K562 (cell line): ENCODE data around the gene BCAP31. TPM values are rescaled to one million over a fixed set of nuclear protein-coding genes. Genes with fewer than 3 reads are reported as not detected.
A peak's percentile ranks its signal among the peaks of the same experiment; 100 is the strongest.
"Not testable (repeated sequence)": the region's sequence is repeated elsewhere in the genome, so short reads cannot be mapped to it uniquely, and the experiment has no call there.

ENCODE experiments used
- BHLHE40 ChIP-seq: IDR thresholded peaks from 2 replicates; pipeline ENCODE4 v1.6.1; 2011; ENCODE audit warnings: low read length, improper control_type of control experiment
- CTCFL ChIP-seq: IDR thresholded peaks from 2 replicates; pipeline ENCODE4 v1.6.1; 2011; ENCODE audit warnings: borderline replicate concordance, low read depth, mild to moderate bottlenecking, moderate library complexity, low read length; ENCODE audit not compliant: insufficient read depth, poor library complexity, severe bottlenecking
- FOXM1 ChIP-seq, 2 experiments: fragments of 450-650 bp in 1 of 2; sonication (generic) in 1 of 2; formaldehyde crosslinking in 1 of 2; IDR thresholded peaks; 2 replicates each; pipeline versions ENCODE4 v1.6.1 to v1.9.0; 2017 to 2022; ENCODE audit warnings: low read depth in 2 of 2, mild to moderate bottlenecking in 2 of 2, missing genetic modification reagents in 1 of 2, moderate library complexity in 1 of 2
- MNT ChIP-seq, 2 experiments: fragments of 450-650 bp; conservative IDR thresholded peaks; 2 replicates each; pipeline ENCODE4 v1.6.1; 2017; ENCODE audit warnings: mild to moderate bottlenecking in 2 of 2, moderate library complexity in 2 of 2
- NFIC ChIP-seq: fragments of 450-650 bp; IDR thresholded peaks from 2 replicates; pipeline ENCODE4 v1.6.1; 2017; ENCODE audit warnings: mild to moderate bottlenecking, inconsistent platforms
- NFRKB ChIP-seq: fragments of 450-650 bp; IDR thresholded peaks from 2 replicates; pipeline ENCODE4 v1.6.1; 2016; ENCODE audit warnings: low read depth
- NONO ChIP-seq, 2 experiments: fragments of 200-400 bp in 1 of 2; fragments of 450-650 bp in 1 of 2; formaldehyde crosslinking in 1 of 2; IDR thresholded peaks; 2 replicates each; pipeline ENCODE4 v1.6.1; 2017; ENCODE audit warnings: low read depth in 2 of 2, mild to moderate bottlenecking in 2 of 2, moderate library complexity in 2 of 2, low read length in 1 of 2
- POLR2AphosphoS5 ChIP-seq: IDR thresholded peaks from 2 replicates; pipeline ENCODE4 v1.6.1; 2011; ENCODE audit warnings: mild to moderate bottlenecking, low read depth, low read length, moderate library complexity; ENCODE audit not compliant: control insufficient read depth, insufficient read depth
- POLR2G ChIP-seq: fragments of 200-400 bp; formaldehyde crosslinking; IDR thresholded peaks from 2 replicates; pipeline ENCODE4 v1.6.1; 2017; ENCODE audit warnings: low read depth, mild to moderate bottlenecking, antibody characterized with exemption, low read length, moderate library complexity
- SAFB ChIP-seq: fragments of 200-400 bp; formaldehyde crosslinking; IDR thresholded peaks from 2 replicates; pipeline ENCODE4 v1.6.1; 2017; ENCODE audit warnings: low read depth, low read length, borderline replicate concordance
- SIN3B ChIP-seq: fragments of 450-650 bp; IDR thresholded peaks from 2 replicates; pipeline ENCODE4 v1.6.1; 2017; ENCODE audit warnings: low read depth, mild to moderate bottlenecking, moderate library complexity
- TAF1 ChIP-seq: IDR thresholded peaks from 2 replicates; pipeline ENCODE4 v1.6.1; 2011; ENCODE audit warnings: mild to moderate bottlenecking, low read length, moderate library complexity; ENCODE audit not compliant: insufficient read depth, control insufficient read depth, severe bottlenecking; ENCODE audit errors: extremely low read depth
- YY1 ChIP-seq, 3 experiments: IDR thresholded peaks; 2 replicates each; pipeline ENCODE4 v1.6.1; 2011; ENCODE audit warnings: low read length in 2 of 3, mild to moderate bottlenecking in 2 of 3, moderate library complexity in 2 of 3, borderline replicate concordance in 1 of 3, control low read depth in 1 of 3, low read depth in 1 of 3; ENCODE audit not compliant: insufficient read depth in 3 of 3, insufficient replicate concordance in 2 of 3, control insufficient read depth in 1 of 3, insufficient read length in 1 of 3; ENCODE audit errors: extremely low read depth in 1 of 3
- ZNF263 ChIP-seq: sonication (generic); formaldehyde crosslinking; IDR thresholded peaks from 2 replicates; pipeline ENCODE4 v1.8.0; 2022; ENCODE audit warnings: mild to moderate bottlenecking, missing genetic modification reagents, borderline replicate concordance
- ZNF57 ChIP-seq: fragments of 450-650 bp; formaldehyde crosslinking; IDR thresholded peaks from 2 replicates; pipeline ENCODE4 v1.4.0; 2020; ENCODE audit warnings: mild to moderate bottlenecking, moderate library complexity
- polyA plus RNA-seq, 8 experiments: library from polyadenylated mRNA; depleted of rRNA in 4 of 8; stranded (reverse) in 5 of 8; unstranded in 3 of 8; fragments of >200 nt; fragmentation: Nextera tagmentation in 2 of 8; fragmentation: Illumina TruSeq in 1 of 8; extraction: Ambion mirVana in 2 of 8; extraction: Trizol in 1 of 8; gene quantifications; 2 replicates each; pipeline versions ENCODE4 v1.2.1 to v1.2.3, GENCODE V29; 2011 to 2014; ENCODE audit warnings: inconsistent platforms in 1 of 8, missing spikeins in 1 of 8
- total RNA-seq, 7 experiments: library from RNA; depleted of rRNA in 6 of 7; stranded (reverse); fragments of >200 nt in 6 of 7; fragmentation: Illumina TruSeq in 2 of 7; extraction: Trizol in 2 of 7; gene quantifications; 2 replicates each; pipeline versions ENCODE4 v1.2.1 to v1.2.3, GENCODE V29; 2011 to 2021; ENCODE audit warnings: low replicate concordance in 1 of 7
- TF ChIP-seq, protein P1 (sequence below), 3 experiments: fragments of 200-800 bp in 1 of 3; fragments of 250-450 bp in 1 of 3; fragments of 450-650 bp in 1 of 3; sonication (Bioruptor Pico) in 1 of 3; sonication (Bioruptor generic) in 1 of 3; formaldehyde crosslinking in 1 of 3; IDR thresholded peaks; 2 replicates each; pipeline versions ENCODE4 v1.6.1 to v1.8.0; 2016 to 2022; ENCODE audit warnings: mild to moderate bottlenecking in 2 of 3, missing genetic modification characterization in 2 of 3, missing compliant biosample characterization in 1 of 3, moderate library complexity in 1 of 3

Gene BCAP31
- total and polyA plus RNA-seq, 9 of the 15 experiments (the other 6 are each of a cell fraction or from before 2014, with no cell fraction given), result 156 to 683 (median 188) TPM

GRCh38 chrX:153743468-153744209, 19.5 kb upstream of the BCAP31 start (continued):
- TF ChIP-seq POLR2AphosphoS5 (0 out of 2 replicates have a peak, but pooled peaks have one; percentile 37), NONO (IDR thresholded peaks at IDR 0.05; ENCODE audit: low read depth in 2 of 2, low read length in 1 of 2) (0 out of 4 replicates have a peak, but pooled peaks of 1 of the 2 experiments have one; percentile 23), MNT (conservative IDR thresholded peaks at IDR 0.05) (peak; percentile 20 to 52; a peak in 1 of 4 replicates), ZNF263 (CRISPR knock-in tag) (peak; percentile 27; the same call in 1 of the 2 replicates), ZNF57 (CRISPR knock-in tag) (peak; percentile 80; the same call in 1 of the 2 replicates), CTCFL (peak; percentile 78), SAFB (peak; percentile 61; the same call in 1 of the 2 replicates), TAF1 (peak; percentile 54), YY1 (IDR thresholded peaks at IDR 0.05; ENCODE audit: borderline replicate concordance in 1 of 3, control insufficient read depth in 1 of 3, extremely low read depth in 1 of 3, insufficient read depth in 3 of 3, insufficient read length in 1 of 3, insufficient replicate concordance in 2 of 3, low read depth in 1 of 3, low read length in 2 of 3) (peak in 1 of 3 experiments; percentile 9), FOXM1 (CRISPR knock-in tag; IDR thresholded peaks at IDR 0.05; ENCODE audit: low read depth) (0 out of 2 replicates have a peak, but pooled peaks have one; percentile 65), BHLHE40 (0 out of 2 replicates have a peak, but pooled peaks have one; percentile 26), POLR2G (peak; percentile 87), NFIC (0 out of 2 replicates have a peak, but pooled peaks have one; percentile 18), SIN3B (peak; percentile 57; the same call in 1 of the 2 replicates), NFRKB (peak; percentile 44; the same call in 1 of the 2 replicates)
- TF ChIP-seq, protein P1, sequence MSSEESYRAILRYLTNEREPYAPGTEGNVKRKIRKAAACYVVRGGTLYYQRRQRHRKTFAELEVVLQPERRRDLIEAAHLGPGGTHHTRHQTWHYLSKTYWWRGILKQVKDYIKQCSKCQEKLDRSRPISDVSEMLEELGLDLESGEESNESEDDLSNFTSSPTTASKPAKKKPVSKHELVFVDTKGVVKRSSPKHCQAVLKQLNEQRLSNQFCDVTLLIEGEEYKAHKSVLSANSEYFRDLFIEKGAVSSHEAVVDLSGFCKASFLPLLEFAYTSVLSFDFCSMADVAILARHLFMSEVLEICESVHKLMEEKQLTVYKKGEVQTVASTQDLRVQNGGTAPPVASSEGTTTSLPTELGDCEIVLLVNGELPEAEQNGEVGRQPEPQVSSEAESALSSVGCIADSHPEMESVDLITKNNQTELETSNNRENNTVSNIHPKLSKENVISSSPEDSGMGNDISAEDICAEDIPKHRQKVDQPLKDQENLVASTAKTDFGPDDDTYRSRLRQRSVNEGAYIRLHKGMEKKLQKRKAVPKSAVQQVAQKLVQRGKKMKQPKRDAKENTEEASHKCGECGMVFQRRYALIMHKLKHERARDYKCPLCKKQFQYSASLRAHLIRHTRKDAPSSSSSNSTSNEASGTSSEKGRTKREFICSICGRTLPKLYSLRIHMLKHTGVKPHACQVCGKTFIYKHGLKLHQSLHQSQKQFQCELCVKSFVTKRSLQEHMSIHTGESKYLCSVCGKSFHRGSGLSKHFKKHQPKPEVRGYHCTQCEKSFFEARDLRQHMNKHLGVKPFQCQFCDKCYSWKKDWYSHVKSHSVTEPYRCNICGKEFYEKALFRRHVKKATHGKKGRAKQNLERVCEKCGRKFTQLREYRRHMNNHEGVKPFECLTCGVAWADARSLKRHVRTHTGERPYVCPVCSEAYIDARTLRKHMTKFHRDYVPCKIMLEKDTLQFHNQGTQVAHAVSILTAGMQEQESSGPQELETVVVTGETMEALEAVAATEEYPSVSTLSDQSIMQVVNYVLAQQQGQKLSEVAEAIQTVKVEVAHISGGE (CRISPR knock-in tag; IDR thresholded peaks at IDR 0.05), result peak in 1 of 3 experiments; percentile 27; a peak in 1 of 6 replicates
- TF ChIP-seq FOXM1 (IDR thresholded peaks at IDR 0.05; ENCODE audit: low read depth), result not testable (repeated sequence)
